PC-3 (cell line): ENCODE results near the gene NELFA.

Source experiments
- EZH2 ChIP-seq: fragments of 300-600 bp; sonication (generic); IDR thresholded peaks from one replicate; pipeline ENCODE4 v1.6.1; 2017; ENCODE audit warnings: antibody characterized with exemption, mild to moderate bottlenecking, low read length; ENCODE audit not compliant: unreplicated experiment
- TF ChIP-seq, protein P1 (sequence below): fragments of 300-600 bp; sonication (generic); conservative IDR thresholded peaks from 2 replicates; pipeline ENCODE4 v1.5.1; 2017; ENCODE audit warnings: antibody characterized with exemption, low read depth, mild to moderate bottlenecking, low read length

DNA sequence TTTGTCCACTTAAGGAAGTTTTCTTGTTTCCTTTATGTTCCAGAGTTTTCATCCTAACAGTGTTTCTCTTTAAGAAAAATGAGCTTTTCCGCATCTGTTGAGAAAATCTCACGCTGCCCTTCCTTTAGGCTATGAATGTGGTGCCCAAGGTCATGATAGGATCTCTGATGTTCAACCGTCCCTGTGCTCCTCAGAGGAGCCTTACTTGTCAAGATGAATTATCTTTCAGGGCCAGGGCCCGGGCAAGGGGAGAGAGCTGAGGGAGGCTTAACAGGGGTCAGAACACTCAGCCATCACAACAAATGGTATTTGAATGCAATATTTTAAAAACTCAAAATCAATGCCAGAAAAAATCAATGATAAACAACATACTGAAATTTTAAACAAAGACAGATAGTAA is 6.2 kb upstream of the NELFA start:
- TF ChIP-seq, protein P1, sequence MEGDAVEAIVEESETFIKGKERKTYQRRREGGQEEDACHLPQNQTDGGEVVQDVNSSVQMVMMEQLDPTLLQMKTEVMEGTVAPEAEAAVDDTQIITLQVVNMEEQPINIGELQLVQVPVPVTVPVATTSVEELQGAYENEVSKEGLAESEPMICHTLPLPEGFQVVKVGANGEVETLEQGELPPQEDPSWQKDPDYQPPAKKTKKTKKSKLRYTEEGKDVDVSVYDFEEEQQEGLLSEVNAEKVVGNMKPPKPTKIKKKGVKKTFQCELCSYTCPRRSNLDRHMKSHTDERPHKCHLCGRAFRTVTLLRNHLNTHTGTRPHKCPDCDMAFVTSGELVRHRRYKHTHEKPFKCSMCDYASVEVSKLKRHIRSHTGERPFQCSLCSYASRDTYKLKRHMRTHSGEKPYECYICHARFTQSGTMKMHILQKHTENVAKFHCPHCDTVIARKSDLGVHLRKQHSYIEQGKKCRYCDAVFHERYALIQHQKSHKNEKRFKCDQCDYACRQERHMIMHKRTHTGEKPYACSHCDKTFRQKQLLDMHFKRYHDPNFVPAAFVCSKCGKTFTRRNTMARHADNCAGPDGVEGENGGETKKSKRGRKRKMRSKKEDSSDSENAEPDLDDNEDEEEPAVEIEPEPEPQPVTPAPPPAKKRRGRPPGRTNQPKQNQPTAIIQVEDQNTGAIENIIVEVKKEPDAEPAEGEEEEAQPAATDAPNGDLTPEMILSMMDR, result no peak
- no peak for TF ChIP-seq EZH2
